ENCODE measurements around the gene TTLL11.

Gene TTLL11

DNA sequence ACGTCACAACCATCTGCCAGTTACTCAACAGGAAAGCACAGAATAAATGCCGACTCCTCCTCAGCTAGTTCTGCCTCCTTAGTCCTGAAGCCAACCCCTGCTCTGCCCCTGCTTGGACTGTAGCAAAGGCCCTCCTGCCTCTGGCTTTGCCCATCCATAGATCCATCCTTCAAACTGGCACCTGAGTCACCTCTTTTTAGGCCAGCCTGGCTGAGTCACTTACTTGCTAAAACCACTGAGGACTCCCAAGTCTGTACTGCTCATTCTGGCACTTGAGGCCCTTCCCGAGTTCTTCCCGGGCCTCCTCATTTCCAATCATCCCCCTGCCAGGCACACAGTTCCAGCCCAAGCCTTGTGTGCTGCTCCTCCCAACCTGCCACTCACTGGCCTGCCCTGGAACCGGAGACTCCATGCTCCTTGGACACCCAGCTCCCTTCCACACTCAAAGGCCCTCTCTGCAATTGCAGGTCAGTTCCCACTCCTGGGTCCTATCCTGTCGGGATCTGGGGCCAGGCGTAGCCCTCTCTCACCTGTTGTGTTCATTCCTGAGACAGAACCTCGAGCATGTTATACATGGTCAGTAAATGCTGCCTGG is 221.6 kb downstream of the TTLL11 start:
- DNase-seq: no peak

DNA sequence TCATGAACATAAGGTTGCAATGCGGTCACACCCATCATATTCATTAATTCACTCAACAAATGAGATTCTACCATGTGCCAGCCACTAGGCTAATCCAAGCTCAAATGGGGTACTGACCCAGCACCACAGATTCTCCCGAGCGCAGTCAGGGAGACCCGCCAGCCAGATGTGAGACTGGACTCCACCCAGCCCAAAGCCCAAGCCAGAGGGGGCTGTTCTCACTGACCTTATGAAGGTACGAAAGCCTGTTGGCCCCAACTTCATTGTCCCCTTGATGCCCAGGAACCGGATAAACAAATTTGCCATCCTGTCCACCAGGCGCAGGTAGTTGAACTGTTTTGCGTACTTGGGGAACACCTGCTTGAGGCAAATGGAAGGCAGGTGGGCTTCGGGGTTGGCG is 222.8 kb downstream of the TTLL11 start:
- no peak for DNase-seq

DNA sequence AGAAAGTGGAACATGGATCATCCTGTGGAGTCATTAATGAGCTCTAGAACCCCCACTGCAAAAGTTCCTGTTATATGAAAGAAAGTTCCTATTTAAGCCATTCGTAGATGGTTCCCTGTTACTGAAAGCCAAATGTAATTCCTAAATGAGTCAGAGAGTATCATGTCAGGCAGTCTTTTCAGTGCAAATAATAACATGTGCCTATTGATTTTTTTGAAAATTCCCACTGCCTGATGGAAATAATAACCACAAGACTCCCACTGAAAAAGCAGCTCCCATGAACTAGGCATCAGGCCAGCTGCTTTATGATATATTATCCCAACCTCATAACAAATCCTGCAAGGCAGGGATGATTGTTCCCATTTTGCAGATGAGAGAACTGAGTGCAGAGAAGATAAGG is 224.5 kb downstream of the TTLL11 start:
- DNase-seq: no peak

DNA sequence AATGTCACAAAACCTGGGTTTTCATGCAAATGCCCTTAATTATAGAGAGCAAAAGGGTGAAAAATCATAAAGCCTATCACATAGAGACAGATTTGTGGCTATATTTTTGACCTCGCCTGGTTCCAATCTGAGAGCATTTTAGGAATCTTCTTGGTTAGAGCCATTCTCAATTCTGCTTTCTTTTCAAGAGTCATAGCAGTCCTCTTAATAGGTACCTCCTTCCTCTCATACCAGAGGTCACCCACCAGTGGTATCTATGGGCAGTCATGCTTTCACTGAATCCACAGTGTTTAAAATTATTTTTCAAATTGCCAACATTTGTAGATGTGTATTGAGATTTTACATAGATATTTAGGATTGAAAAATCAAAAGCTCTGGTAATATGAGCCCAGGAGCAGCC is 226.2 kb downstream of the TTLL11 start:
- no peak for DNase-seq

DNA sequence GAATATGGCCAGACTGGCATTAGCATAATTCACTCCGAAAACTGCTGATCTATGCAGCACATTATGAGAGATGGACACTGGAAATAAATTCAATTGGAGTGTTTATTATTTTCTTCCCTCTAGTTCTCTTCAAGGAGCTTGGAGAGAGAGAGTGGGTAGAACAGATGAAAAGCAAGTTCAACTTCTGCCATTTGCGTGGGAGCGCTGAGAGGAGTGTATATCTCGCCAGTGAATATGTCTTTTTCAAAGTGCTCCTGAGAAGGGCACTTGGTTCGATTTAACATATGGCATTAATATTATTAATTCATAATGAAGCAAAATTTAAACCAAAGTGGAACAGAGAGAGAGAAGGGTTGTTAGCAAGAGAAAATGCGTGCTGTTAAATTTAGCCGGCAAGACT is 227.2 kb downstream of the TTLL11 start:
- no peak for DNase-seq

DNA sequence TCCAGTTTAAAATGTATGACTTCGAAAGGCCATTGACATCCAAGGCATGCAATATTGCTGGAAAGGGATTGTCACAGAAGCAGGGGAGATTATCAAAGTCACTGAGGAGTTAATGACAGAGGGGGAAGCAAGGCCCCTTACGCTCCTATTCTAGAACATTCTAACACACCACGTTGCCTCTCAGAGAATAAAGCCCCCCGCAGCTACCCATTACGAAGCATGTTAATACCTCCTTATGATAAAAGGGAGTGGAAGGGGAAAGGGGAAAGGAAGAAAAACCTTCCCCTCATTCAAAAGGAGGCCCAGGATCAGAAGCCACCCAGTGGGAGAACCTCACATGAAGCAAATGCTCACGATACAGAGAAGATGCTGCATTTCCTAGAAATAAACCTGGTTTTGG is 228.0 kb downstream of the TTLL11 start:
- DNase-seq: no peak

DNA sequence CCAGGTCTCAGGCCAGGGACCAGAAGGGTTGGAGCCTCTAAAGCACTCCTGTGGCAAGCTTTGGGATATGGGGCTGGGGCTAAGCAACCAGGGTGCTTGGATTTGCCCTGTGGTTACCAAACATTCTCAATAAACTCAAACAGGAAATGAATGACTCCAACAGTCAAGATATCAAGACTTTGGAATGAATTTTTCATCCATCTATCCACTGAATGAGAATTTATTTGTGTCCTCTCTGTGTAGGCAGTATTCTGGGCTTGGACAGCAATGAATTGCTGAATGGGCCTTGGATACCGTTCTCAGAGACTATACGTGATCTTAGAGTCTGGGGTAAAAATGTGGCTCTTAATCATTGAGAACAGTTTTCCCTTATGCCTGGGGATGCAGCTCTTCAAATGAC is 229.2 kb downstream of the TTLL11 start:
- no peak for DNase-seq

DNA sequence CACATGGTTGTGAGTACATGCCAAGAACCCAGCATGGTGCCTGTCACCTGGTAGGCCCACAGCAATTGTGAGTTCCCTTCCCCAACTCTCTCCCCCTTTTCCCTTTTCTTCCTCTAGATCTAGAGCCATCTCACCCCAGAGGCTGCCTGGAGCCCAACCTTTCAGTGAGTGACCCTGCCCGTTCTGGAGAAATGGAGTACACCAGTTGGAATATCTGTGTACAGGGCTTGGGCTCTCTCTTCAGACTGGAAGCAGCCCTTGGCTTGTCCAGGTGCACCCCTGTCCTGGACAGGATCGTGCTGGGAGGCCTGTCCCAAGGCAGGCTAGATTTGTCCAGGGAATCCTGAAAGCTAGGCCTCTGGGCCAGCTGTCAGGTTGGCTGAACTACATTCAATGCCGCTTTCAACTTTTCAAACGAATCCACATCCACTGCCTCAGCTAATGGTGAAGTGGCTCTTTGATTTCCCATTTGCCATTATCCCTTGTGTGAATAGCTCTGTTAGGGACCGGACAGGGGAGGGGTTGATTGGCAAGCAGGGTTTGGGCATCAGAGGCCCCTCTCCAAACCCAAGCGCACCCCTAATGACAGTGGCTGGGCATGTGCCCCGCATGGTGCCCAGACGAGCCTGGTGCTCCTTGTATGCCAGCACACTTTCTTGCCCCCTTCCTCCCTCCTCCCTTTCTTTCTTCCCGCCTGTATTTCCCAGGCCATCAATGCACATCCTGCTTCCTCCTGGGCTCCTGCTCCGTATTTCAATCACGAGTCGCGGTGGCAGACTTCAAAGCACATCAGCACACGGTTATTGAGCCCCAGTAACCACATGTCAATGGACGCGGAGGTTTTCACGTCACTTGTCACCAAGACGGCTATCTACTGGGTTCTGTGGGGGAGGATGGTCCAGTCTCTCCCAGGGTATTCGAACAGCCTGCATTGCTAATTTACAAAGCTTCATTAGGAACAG is 230.5 kb downstream of the TTLL11 start:
- DNase-seq: no peak

DNA sequence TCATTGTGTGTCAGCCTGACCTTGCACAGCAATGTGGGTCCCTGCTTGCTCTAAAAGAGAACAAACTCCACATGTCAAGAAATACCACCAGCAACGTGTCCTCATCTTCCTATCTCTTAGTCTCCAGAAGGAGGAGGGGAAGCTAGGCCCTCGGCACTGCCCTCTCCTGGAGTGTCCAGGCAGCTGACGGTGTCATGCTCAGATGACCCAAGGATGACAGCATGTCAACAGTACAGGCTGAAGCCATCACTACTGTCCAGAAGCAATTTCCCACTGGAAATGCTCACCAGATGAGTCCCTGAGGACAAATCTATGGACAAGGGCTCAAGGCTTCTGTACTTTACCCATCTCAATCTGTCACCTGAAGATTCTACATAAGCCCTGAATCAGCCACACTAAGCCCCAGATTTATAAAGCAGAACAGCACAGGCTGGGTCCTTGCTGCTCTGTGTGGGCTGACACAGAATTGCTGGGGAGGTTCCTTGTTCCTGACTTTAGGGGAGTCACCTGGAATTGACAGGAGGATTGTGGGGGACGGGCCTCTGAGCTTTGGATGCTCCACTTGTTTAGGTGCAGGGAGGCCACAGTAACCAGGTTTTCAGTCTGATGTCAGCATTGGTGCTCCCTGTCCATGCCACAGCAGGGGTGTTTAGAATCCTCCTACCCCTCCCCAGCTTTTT is 231.5 kb downstream of the TTLL11 start:
- DNase-seq: no peak

DNA sequence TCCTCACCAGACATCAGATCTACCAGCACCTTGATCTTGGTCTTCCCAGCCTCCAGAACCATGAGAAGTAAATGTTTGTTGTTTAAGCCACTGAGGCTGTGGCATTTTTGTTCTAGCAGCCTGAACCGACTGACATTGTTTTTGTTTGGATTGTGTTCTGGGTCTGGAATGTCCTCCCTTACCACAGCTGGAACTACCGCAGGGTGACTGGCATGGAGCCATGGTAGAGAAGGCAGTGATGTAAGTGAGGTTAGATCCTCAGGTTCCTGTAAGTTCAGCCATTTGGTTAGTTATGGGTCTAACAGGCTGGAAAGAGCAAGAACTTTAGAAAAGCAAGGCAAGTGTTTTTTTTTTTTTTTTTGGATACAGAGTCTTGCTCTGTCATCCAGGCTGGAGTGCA is 232.4 kb downstream of the TTLL11 start:
- no peak for DNase-seq

DNA sequence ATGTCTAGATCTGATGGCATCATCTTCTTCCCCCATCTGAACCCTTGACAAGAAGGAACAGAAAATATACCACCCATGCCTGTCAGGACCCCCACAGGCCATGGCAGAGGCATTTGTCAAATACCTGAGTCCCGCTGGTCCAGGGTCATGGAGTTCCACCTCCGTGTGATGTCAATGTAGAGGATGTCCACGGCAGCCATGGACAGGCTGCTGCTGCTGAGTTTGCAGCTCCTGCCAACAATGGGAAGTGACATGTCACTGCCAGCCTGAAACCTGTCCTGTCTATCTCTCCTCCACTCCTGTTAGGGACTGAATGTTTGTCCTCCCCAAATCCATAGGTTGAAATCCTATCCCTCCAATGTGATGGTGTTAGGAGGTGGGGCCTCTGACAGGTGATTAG is 232.9 kb downstream of the TTLL11 start:
- no peak for DNase-seq

DNA sequence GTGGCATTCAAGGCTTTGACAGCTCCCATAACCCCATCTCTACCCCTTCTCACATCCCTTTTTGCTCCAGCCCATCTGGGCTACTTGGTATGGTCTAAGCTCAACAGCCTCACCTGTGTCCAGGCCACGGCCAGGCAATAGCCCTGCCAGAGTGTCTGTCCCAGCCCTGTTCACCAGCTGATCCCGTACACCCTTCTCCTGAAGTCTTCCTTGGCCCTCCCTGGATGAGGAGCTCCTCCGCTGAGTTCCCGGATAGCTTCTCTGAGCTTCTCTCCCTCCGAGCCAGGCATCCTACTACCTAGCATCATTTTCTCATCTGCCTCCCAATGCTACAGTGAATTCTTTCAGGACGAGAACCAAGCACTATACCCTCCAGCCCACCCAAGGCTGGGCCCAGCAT is 233.5 kb downstream of the TTLL11 start:
- no peak for DNase-seq

DNA sequence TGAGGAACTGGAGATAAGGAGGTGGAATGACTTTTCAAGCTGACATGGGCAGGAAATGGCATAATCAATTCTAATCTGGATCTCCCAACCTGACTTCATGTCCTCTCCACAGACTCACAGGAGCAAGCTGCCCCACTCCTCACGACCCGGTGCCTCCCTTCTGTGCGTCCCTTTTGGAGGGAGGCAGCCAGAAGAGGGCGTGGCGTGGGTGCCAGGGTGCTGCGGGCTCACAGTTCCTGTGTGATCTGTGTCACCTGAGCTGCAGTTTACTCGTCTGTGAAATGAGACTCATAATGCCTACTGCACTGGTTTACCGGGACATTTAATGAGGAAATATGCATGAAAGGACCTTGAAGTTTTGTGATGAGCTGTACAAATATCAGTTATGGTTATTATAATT is 234.3 kb downstream of the TTLL11 start:
- DNase-seq: no peak

DNA sequence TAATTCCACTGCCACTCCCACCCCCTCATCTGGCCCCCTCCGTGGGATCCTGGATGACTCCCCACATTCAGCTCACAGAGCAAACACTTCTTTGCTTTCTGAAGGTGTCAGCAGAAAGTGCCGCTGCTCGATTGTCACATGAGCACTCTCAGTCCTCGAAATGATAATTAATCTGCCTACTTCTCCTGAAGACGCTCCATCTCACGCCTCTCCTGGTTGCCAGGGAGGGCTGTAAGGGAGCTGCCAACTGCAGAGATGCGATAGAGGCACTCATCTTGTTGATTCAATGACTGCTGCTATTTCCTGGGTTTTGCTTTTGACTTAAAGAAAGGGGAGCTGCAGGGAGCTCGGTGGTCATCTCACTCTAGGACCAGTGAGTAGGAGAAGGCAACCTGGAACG is 235.2 kb downstream of the TTLL11 start:
- DNase-seq: no peak

DNA sequence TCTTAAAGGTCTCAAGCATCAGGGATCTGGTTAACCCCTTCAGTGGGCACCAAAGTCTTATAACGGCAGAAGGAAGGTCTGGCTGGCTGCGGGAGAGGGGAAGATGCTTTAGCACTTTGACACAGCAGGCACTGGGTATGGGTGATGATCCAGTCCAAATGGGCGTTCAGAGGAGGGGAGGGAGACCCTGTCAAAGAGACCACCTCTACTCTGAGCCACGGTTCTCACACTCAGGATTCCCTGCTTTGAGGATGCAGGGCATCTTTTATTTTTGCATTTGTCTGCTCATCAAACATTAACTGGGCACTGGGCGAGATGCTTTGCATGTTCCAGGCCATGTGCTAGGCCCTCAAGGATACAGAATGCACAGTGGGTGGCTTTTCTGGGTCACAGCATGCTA is 237.6 kb downstream of the TTLL11 start:
- no peak for DNase-seq

DNA sequence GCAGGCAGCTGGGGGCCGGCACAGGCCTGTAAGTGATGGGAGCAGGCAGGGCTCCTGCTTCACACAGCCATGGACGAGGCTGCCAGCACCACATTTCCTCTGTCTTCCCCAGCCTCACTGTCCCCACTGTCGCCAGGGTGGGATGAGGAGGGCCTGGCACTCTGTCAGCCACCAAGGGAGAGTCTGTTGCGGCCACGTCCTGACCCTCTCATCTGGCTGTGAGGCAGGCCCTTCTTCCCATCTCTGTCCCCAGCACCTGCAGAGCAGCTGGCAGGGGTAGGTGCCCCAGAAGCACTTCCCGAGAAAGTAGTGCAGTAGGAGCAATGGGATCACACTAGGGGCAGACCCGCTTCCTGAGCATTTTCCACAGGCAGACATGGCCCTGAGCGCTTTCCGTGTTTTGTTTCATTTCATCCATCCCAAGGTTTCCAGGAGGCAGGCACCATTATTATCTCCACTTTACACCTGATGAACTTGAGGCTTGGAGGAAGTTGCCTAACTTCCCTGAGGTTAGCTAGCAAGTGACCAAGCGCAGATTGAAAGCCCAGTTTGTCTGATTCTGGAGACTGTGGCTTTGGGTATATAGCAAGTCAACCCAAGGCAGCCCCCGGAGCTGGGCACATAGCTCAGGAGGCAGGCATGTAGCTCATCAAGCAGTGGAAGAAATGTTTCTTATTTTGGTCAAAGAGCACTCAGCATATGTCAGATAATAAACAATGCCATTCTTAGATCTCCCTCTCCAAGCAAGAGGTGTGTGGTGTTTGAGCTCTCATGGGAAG is 239.3 kb downstream of the TTLL11 start:
- DNase-seq: no peak

DNA sequence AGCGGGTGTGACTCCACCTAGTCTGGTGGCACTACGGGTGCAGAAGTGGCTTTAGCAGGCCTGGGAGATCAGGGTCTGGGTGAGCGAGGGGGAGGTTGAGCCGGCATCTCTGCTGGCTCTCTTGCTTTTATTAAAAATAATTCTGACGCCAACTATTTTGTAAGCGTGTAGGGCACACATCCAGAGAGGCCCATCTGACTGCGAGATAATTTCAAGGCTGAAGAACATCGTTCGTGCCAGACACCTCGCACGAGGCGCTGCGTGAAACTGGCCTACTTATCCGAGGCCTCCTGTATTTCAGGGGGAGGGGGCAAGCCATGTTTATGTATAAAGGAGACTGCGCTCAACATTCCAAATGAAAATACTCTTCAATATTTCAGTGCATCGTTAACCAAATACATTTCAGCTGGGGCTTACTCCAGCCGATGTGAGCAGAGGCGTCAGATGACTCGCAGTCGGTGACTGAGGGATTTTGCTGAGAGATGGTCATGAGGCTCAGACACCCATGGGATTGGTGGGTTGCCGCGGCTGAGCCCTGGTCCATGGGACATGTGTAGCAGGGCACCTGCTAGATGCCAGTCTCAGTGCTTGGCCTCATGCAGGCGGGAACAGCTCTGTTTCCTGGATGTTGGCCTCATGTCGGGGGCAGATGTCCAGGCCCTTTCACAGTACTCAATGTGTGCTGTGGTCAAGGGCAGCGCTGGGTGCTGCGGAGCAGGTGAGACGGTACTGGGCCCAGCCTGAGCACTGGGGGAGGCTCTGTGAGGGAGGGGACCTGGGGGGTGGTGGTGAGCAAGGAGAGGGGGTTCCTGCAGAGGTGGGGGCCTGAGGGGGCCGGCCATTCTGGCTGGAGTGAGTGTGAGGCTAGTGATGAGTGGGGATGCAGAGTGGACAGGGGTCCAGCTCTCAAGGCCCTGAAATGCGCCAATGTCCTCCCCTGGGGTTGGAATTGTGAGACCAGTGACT is 240.2 kb downstream of the TTLL11 start:
- no peak for DNase-seq

DNA sequence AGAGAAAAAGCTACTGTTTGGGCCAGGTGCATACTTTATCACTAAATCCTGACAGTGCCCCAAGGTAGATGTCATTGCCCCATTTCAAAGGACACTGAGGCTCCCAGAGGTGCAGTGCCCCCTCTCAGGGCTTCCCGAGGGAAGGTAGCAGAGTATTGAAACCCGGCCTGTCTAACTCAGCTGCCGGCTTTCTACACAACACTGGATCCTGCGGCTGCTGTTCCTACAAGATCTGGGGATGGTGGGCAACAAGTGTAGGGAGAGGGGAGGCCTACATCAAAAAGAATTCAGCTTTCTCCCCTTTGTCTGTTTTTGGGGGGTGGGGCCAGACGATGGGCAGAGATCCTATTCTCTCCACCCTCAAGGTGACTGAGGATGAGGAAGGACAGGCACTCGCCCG is 240.9 kb downstream of the TTLL11 start:
- no peak for DNase-seq

DNA sequence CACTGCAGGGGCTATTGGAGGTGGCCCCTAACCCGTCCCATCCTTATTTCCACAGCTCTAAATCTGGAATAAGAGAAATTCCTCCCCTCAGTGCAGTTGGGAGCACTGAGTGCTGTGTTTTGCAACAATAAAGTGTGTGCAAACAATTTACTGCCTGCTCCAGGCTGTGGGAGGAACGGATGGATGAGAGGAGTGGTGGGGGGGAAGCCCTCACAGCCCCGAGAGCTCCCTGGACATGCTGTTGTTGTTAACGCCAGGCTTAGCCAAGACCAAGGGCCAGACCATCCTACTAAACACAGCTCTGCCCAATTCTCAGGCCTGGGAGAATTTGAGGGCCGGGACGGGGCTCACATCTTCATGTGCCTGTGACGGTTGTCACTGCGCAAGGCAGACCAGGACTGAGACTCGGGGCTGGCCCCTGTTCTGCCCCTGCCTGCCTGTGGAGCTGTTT is 241.4 kb downstream of the TTLL11 start:
- DNase-seq: no peak

DNA sequence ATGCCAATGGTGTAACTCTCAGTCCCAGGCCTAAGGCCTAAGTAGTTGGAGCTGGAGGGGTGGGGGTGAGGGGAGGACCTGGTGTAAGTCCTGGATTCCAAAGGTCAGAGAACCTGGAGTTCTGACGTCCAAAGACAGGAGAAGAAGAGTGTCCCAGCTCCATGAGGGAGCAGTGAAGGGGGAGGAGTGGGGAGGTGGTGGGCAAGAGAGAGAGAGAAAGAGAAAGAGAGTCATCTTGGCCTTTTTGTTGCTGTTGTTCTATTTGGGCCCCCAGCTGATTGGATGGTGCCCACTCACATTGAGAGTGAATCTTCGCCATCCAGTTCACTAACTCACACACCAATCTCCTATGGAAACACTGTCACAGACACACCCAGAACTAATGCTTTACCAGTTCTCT is 242.7 kb downstream of the TTLL11 start:
- DNase-seq: no peak

DNA sequence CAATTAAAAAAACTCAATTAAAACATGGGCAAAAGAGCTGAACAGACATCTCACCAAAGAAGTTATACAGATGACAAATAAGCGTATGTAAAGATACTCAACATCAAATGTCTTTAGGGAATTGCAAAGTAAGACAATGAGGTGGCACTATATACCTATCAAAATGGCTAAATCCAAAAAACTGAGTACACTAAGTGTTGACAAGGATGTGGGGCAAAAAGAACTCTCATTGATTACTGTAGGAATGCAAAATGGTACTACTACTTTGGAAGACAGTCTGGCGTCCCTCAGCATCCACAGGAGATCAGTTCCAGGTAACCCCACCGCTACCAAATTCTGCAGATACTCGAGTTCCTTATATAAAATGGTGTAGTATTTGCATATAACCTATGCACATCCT is 243.6 kb downstream of the TTLL11 start:
- no peak for DNase-seq

DNA sequence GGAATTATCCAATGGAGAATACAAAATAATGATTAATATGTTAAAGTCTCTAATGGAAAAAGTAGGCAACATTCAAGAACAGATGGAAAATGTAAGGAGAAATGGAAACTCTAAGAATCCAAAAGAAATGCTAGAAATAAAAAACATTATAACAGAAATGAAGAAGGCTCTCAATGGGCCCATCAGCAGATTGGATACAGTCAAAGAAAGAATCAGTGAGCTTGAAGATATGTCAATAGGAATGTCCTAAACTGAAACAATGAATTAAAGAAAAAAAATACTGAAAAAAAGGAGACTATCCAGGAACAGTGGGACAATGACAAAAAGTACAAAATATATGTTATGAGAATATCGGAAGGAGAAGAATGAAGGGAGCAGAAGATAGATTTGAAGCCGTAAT is 248.5 kb downstream of the TTLL11 start:
- DNase-seq: no peak

All from activated naive CD4-positive, alpha-beta T cell (primary cell).